ENCODE data around the gene KDM5B.
A peak's percentile ranks its signal among the peaks of the same experiment; 100 is the strongest.

The KDM5B gene

GRCh38 chr1:202713110-202713509, 95.1 kb downstream of the KDM5B start:
- in situ Hi-C loops (cut with HindIII; ENCODE audit: low pct_unique_long_range_greater_than_20kb, low sequenced_read_pairs) = no loop called here
- TF ChIP-seq JUND (IDR thresholded peaks at IDR 0.05; ENCODE audit: low read depth) = no peak
- DNase-seq (ENCODE audit: low read depth in 1 of 2, low spot score in 1 of 2) = peak in 1 of 2 experiments; percentile 33

GRCh38 chr1:202711949-202712635, 96.1 kb downstream of the KDM5B start:
- DNase-seq (ENCODE audit: low read depth in 1 of 2, low spot score in 1 of 2) = no peak
- in situ Hi-C loops (cut with HindIII; ENCODE audit: low pct_unique_long_range_greater_than_20kb, low sequenced_read_pairs) = no loop called here
- TF ChIP-seq JUND (IDR thresholded peaks at IDR 0.05; ENCODE audit: low read depth) = no peak

DNA sequence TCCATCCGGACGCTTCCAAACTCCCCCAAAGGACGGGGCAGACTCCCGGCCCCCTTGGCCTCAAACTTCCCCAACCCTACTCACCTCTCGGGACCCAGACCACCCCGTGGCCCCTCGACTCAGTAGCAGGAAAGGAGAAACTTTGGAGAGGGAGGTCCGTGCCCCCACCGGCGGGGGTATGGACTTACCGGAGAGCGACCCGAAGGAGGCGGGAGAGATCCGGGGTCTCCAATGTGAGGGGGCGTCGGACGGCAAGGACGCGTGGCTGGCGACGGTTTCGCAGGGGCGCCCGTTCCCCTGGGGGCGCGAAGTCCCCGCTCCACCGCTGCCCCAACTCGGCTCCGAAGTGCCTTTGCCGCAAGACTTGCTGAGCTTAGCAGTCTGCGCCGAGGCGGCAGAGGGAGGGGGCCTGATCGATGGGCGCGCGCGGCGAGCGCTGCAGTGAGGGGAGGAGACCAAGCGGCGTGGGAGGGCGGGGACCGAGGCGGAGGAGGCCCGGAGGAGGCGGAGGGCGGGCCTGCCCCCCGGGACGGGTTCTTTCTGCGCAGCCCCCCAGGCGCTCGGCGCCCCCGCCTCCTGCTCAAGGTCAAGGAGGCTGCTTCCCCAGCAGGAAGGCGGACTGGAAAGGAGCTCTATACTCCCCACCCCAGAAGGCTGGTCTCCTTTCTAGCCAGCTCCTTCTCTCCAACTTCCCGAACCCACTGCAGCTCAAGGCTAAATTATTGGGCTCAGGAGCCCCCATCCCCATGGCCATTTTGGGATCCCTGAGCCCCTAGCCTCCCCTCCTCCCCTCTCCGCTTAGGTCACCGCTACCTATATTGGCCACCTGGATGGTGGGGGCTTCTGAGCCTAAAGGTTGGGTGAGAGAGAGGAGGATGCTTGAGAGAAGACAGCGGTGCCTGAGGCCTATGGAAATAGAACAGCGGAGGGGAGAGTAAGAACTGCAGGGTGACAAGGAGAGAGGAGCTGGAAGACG, 97.9 kb downstream of the KDM5B start, which contains the start of gene SYT2:
Gene SYT2, minus strand, starts transcription at position 385 of the 976 bp plus-strand sequence. CDS start 104,682 bp downstream, outside the sequence.
- no peak for TF ChIP-seq JUND (IDR thresholded peaks at IDR 0.05; ENCODE audit: low read depth)
- in situ Hi-C loops (cut with HindIII; ENCODE audit: low pct_unique_long_range_greater_than_20kb, low sequenced_read_pairs) = no loop called here
- no peak for DNase-seq (ENCODE audit: low read depth in 1 of 2, low spot score in 1 of 2)

GRCh38 chr1:202709276-202710041, 98.8 kb downstream of the KDM5B start:
- DNase-seq (ENCODE audit: low read depth in 1 of 2, low spot score in 1 of 2) = no peak
- no peak for TF ChIP-seq JUND (IDR thresholded peaks at IDR 0.05; ENCODE audit: low read depth)
- in situ Hi-C loops (cut with HindIII; ENCODE audit: low pct_unique_long_range_greater_than_20kb, low sequenced_read_pairs) = no loop called here

DNA sequence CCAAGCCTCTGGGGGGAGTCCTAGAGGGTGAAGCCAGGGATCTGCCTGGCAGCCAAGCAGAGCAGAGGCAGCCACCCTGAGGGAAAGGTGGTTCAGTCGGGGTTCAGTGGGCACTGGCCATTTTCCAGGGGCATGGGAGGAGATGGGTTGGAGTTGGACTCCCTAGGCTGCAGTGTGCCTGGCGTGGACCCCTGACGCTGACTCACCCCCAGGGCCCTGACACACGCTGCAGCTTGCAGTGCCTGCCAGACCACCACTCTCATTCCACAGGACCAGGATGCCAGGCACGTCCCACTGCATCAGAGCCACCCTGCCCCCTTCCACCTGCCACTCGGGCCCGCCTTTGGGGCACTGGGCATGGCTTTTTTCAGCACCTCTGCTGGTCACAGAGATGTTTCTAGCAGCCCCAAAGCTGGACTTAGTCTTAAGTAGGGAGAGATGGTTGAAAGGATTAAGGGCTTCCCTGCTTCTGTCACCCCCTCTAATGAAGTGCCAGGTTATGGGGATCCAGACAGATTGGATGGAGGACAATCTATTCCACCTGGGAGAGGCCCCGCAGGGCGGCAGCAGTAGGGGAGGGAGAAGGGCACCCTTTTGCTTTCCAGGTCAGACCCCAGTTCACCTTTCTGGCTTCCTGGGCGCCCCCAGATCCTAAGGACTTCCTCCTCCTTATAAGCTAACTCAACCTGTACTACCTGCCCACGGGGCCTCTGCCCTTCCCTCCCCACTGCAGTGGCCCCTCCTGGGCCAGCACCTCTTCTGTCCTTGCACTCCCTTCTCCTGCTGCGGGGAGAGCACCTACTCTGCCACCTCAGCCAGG, 99.6 kb downstream of the KDM5B start:
- no peak for TF ChIP-seq JUND (IDR thresholded peaks at IDR 0.05; ENCODE audit: low read depth)
- in situ Hi-C loops (cut with HindIII; ENCODE audit: low pct_unique_long_range_greater_than_20kb, low sequenced_read_pairs) = no loop called here
- no peak for DNase-seq (ENCODE audit: low read depth in 1 of 2, low spot score in 1 of 2)

GRCh38 chr1:202706851-202707250, 101.4 kb downstream of the KDM5B start:
- no peak for DNase-seq (ENCODE audit: low read depth in 1 of 2, low spot score in 1 of 2)
- in situ Hi-C loops (cut with HindIII; ENCODE audit: low pct_unique_long_range_greater_than_20kb, low sequenced_read_pairs) = no loop called here
- TF ChIP-seq JUND (IDR thresholded peaks at IDR 0.05; ENCODE audit: low read depth) = no peak

DNA sequence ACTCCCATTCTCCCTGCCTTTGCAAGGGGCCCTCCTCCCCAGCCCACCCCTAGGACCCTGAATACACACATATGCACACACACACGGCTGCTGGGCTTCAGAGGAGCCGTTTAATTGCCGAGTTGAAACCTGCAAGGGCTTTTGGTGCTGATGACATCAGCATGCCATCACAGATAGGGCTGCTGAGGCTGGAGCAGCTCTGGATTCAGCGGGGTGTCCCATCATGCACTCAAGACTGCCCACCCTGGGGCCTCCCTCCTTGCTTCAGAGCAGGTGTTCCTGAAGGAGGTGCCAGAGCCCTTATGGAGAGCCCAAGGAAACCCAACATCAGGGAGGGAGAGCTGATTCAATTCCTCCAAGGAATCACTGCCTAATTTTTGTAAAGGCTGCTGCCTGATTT, 103.6 kb downstream of the KDM5B start:
- no peak for DNase-seq (ENCODE audit: low read depth in 1 of 2, low spot score in 1 of 2)
- TF ChIP-seq JUND (IDR thresholded peaks at IDR 0.05; ENCODE audit: low read depth) = no peak
- in situ Hi-C loops (cut with HindIII; ENCODE audit: low pct_unique_long_range_greater_than_20kb, low sequenced_read_pairs) = no loop called here

DNA sequence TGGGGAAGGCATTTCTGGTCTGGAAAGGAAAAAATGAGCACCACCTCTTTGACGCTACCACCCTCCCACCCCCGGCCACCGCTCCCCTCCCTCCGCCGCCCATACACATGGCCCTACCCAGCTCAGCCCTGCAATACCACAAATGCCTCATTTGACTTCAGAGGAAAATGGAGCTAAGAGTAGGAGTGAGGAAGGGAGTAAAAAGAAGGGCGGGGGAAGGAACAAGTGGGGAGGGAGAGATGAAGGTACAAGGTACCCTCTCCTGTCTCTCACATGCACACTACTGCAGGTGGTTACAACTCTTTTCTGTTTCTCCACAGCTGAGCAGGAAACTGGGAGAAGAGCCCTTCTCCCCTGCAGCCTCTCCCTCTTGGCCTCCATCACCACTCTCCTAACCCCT, 105.0 kb downstream of the KDM5B start:
- in situ Hi-C loops (cut with HindIII; ENCODE audit: low pct_unique_long_range_greater_than_20kb, low sequenced_read_pairs) = no loop called here
- no peak for DNase-seq (ENCODE audit: low read depth in 1 of 2, low spot score in 1 of 2)
- TF ChIP-seq JUND (IDR thresholded peaks at IDR 0.05; ENCODE audit: low read depth) = no peak

GRCh38 chr1:202702088-202702487, 106.1 kb downstream of the KDM5B start:
- in situ Hi-C loops (cut with HindIII; ENCODE audit: low pct_unique_long_range_greater_than_20kb, low sequenced_read_pairs) = no loop called here
- DNase-seq (ENCODE audit: low read depth in 1 of 2, low spot score in 1 of 2) = no peak
- no peak for TF ChIP-seq JUND (IDR thresholded peaks at IDR 0.05; ENCODE audit: low read depth)

DNA sequence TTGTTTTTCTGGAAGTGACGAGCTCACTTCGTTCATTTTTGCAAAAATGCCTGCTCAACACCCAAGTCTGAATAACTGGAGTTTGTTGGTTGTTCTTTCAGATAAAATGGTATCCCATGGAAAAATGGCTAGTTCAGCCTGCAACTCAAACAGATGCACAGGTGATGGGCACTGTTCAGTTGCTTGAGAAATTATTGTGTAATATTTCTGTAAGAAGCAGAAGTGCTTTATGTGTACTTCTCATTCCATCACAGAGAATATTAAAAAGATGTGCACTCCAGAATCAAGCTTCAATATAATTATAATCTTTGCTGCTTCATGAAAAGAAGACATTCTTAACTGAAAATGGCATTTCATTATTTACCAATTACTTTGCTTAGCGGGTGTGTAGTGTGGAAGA, 107.0 kb downstream of the KDM5B start:
- no peak for DNase-seq (ENCODE audit: low read depth in 1 of 2, low spot score in 1 of 2)
- no peak for TF ChIP-seq JUND (IDR thresholded peaks at IDR 0.05; ENCODE audit: low read depth)
- in situ Hi-C loops (cut with HindIII; ENCODE audit: low pct_unique_long_range_greater_than_20kb, low sequenced_read_pairs) = no loop called here

DNA sequence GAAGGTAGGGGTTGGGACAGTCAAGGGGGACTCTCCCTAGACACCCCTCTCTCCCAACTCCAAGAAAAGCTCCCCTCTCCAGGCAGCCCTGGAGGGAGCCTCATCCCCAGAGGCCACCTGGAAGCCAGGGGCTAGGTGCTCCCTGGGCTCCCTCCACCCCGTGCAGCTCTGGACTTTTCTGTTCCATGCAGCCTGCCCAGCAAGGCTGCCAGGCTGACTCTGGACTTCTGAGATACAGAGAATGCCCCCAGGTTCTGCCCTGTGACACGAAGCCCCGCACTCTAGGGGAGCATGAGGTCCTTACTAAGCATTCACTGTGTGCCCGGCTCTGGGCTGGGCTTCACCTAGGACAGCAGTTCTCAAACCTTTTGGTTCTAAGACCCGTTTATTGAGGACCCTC, 108.2 kb downstream of the KDM5B start:
- TF ChIP-seq JUND (IDR thresholded peaks at IDR 0.05; ENCODE audit: low read depth) = no peak
- no peak for DNase-seq (ENCODE audit: low read depth in 1 of 2, low spot score in 1 of 2)
- in situ Hi-C loops (cut with HindIII; ENCODE audit: low pct_unique_long_range_greater_than_20kb, low sequenced_read_pairs) = no loop called here

- in situ Hi-C loops (cut with HindIII; ENCODE audit: low pct_unique_long_range_greater_than_20kb, low sequenced_read_pairs) = no loop called here
- DNase-seq (ENCODE audit: low read depth in 1 of 2, low spot score in 1 of 2) = no peak
- TF ChIP-seq JUND (IDR thresholded peaks at IDR 0.05; ENCODE audit: low read depth) = no peak
These were observed 109.9 kb downstream of the KDM5B start for GRCh38 chr1:202698276-202698675.
